CD1c-positive myeloid dendritic cell (primary cell): ENCODE results near the gene LDLRAD4.

Experiments used
- DNase-seq: peaks from one replicate; pipeline ENCODE4 v3.0.0-alpha.2; 2016; ENCODE audit errors: extremely low spot score

LDLRAD4 gene

GRCh38 chr18:13447621-13448334 is 229.2 kb downstream of the LDLRAD4 start:
- no peak for DNase-seq

GRCh38 chr18:13448335-13448795 is 229.8 kb downstream of the LDLRAD4 start:
- no peak for DNase-seq

- no peak for DNase-seq
Measured at GRCh38 chr18:13449651-13450050, 231.1 kb downstream of the LDLRAD4 start.

GRCh38 chr18:13450289-13451212 is 232.0 kb downstream of the LDLRAD4 start:
- DNase-seq: peak; percentile 43

- DNase-seq: no peak
Measured at GRCh38 chr18:13451213-13451540, 232.6 kb downstream of the LDLRAD4 start.

GRCh38 chr18:13451661-13452387 is 233.3 kb downstream of the LDLRAD4 start:
- peak; percentile 69 for DNase-seq

- peak; percentile 28 for DNase-seq
Measured at GRCh38 chr18:13452388-13452811, 233.8 kb downstream of the LDLRAD4 start.

GRCh38 chr18:13452871-13453680 is 234.5 kb downstream of the LDLRAD4 start:
- DNase-seq: no peak

- DNase-seq: no peak
Measured at GRCh38 chr18:13453714-13454113, 235.2 kb downstream of the LDLRAD4 start.

GRCh38 chr18:13454363-13455150 is 236.0 kb downstream of the LDLRAD4 start:
- DNase-seq: no peak

GRCh38 chr18:13455471-13455870 is 236.9 kb downstream of the LDLRAD4 start:
- no peak for DNase-seq

GRCh38 chr18:13455960-13456481 is 237.5 kb downstream of the LDLRAD4 start:
- no peak for DNase-seq

GRCh38 chr18:13456736-13457271 is 238.2 kb downstream of the LDLRAD4 start:
- no peak for DNase-seq

- DNase-seq: no peak
Measured at GRCh38 chr18:13457327-13457726, 238.8 kb downstream of the LDLRAD4 start.

- DNase-seq: no peak
Measured at GRCh38 chr18:13460946-13461345, 242.4 kb downstream of the LDLRAD4 start.

- DNase-seq: no peak
Measured at GRCh38 chr18:13461469-13461868, 242.9 kb downstream of the LDLRAD4 start.

- no peak for DNase-seq
Measured at GRCh38 chr18:13461936-13462335, 243.4 kb downstream of the LDLRAD4 start.

- no peak for DNase-seq
Measured at GRCh38 chr18:13462686-13463085, 244.1 kb downstream of the LDLRAD4 start.

- DNase-seq: no peak
Measured at GRCh38 chr18:13463526-13464210, 245.1 kb downstream of the LDLRAD4 start.
